Measurements from ENCODE around the gene CYLD.

The CYLD gene

DNA sequence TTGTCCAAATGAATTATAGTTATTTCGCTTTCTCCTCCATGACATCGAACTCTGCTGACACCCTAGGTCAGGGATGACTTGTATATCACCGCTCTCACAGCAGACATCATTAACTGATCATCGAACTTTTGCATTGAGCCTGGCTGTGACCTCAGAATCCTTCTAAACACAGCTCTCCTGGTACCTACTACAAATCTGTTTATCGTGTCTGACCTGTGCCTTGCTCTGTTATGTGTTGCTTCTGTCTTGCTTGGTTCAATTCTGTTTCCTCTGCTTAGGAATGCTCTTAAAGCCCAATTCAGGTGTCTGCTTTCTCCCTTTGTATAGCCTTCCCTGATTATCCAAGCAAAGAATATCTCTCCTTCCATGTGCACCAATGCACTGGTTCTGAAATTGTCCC lies 78.3 kb downstream of the CYLD start:
- no peak for TF ChIP-seq ZNF274 (IDR thresholded peaks at IDR 0.05; ENCODE audit: low read depth, low read length)

DNA sequence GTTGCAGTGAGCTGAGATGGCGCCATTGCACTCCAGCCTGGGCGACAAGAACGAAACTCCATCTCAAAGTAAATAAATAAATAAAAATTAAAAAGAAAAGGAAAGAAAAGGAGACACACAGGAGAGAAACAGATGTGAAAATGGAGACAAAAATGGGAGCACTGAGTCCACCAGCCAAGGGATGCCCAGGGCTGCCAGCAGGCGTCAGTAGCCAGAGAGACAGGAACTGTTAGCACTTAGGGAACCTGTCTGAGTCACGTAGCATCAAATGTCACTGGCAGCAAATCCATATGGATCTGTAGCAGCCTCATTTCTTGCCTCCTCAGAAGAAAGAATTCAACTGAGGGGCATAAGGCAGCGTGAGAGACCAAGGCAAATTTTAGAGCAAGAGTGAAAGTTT lies 79.7 kb downstream of the CYLD start:
- no peak overlapping the region for H3K4me3 ChIP-seq (ENCODE audit: low read length)
- TF ChIP-seq ZNF274 (IDR thresholded peaks at IDR 0.05; ENCODE audit: low read depth, low read length), result no peak

More for the DNA sequence above, 78.3 kb downstream of the CYLD start:
- no peak overlapping the region for H3K4me3 ChIP-seq (ENCODE audit: low read length)

DNA sequence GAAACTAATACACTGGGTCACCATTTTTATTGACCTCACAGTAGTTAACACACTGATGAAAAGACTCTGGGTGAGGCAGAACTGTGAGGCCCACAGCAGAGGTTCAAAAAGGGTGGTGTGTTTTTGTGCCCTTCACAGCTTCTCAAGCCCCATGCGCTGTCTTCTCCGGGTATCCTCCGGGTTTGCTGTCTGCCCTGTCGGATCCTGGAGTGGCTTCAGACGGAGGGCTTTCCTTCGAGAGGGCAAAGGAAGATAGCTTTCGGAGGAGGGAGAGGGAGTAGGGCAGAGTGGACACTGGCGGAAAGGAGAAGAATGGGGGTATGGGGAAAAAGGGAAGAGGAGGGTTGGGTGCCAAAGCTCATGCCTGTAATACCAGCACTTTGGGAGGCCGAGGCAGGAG lies 80.8 kb downstream of the CYLD start:
- no peak for TF ChIP-seq ZNF274 (IDR thresholded peaks at IDR 0.05; ENCODE audit: low read depth, low read length)
- H3K4me3 ChIP-seq (ENCODE audit: low read length), result no peak overlapping the region

DNA sequence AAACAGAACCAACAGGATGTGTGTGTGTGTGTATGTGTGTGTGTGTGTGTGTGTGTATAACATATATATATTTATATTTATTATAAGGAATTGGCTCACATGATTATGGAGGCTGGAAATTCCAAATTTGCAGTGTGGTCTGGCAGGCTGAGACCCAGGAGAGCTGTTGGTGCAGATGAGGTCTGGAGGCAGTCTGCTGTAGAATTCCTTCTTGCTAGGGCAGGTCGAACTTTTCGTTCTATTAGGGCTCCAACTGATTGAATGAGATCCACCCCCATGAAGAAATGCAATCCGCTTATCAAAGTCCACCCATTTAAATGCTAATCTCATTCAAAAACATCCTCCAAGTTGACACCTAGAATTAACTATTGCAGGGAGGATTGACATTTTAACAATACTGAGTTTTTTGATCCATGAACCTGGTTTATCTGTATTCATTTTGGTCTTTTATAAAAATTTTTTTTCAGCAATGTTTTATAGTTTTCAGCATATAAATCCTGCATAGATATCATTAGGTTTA lies 85.0 kb downstream of the CYLD start:
- H3K4me3 ChIP-seq (ENCODE audit: low read length), result no peak overlapping the region
- TF ChIP-seq ZNF274 (IDR thresholded peaks at IDR 0.05; ENCODE audit: low read depth, low read length), result no peak

DNA sequence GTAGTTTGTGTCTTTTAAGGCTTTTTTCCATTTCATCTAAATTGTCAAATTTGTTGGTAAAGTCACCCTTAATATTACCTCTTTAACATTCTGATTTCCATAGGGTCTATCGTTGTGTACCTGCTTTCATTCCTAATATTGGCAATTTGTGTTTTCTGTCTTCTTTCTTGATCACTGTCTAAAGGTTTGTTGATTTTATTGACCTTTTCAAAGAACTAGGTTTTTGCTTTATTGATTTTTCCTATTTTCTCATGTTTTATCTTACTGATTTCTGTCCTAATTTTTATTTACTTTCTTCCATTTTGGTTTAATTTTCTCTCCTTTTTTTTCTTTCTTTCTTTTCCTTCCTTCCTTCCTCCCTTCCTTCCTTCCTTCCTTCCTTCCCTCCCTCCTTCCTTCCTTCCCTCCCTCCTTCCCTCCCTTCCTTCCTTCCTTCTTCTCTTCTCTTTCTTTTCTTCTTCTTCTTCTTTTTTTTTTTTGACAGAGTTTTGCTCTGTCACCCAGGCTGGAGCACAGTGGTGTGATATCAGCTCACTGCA lies 86.3 kb downstream of the CYLD start:
- no peak for TF ChIP-seq ZNF274 (IDR thresholded peaks at IDR 0.05; ENCODE audit: low read depth, low read length)
- no peak overlapping the region for H3K4me3 ChIP-seq (ENCODE audit: low read length)

DNA sequence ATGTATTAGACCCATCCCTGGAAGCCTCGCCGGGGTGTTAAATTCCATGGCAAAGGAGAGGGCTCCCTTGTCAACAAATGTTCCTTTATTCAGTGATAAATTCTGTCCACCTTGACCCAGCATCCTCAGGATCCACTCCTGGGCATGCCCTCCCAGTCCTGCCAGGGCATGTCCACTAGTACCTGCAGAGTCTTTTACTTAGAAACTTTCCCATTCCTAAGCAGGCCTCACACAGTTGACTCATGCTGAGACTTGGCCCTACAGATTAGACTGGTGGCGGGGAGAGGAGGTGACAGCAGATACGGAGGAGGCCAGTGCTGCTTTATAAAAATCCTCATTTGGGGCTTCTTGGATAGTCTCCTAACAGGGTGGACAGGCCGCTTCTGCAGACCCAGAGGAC lies 88.8 kb downstream of the CYLD start:
- no peak for TF ChIP-seq ZNF274 (IDR thresholded peaks at IDR 0.05; ENCODE audit: low read depth, low read length)

DNA sequence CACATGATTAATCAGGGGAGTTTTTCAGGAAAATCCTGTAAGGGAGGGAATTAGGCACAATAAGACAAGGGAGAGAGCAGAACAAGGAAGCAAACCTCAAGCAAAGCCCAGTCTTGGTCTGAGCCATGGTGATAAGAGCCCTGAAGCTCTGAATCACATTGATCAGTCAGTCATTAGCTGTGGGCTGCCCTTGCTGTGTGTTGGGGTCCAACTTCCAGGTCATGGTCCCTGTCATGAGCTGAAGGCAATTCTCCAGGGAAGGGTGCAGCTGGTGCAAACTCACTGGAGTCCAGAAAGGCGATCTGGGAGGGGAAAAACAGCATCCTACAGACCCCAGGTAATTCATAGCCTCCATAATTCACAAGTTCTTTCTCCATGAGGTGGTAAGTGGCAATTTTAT lies 89.9 kb downstream of the CYLD start:
- no peak for TF ChIP-seq ZNF274 (IDR thresholded peaks at IDR 0.05; ENCODE audit: low read depth, low read length)
- H3K4me3 ChIP-seq (ENCODE audit: low read length), result no peak overlapping the region

More for the DNA sequence above, 88.8 kb downstream of the CYLD start:
- H3K4me3 ChIP-seq (ENCODE audit: low read length), result no peak overlapping the region

DNA sequence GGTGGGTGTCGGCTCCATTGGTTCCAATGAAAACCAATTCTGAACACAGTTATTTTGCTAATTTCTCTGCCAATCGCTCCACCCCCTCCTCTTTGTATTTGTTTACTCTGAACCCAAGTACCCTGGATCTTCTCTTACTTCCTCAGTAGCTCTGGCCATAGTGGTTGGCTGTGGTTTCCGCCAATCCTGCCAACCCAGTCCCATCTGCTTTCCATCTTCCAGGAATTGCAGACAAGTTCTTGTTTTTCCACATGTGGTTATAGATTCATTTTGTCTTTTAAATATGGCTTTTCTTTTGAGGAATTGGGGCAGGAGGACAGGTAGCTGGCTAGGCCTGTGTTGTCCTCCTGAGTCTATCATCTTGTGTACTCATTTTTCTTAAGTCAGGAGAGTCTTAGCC lies 92.0 kb downstream of the CYLD start:
- no peak overlapping the region for H3K4me3 ChIP-seq (ENCODE audit: low read length)
- no peak for TF ChIP-seq ZNF274 (IDR thresholded peaks at IDR 0.05; ENCODE audit: low read depth, low read length)

DNA sequence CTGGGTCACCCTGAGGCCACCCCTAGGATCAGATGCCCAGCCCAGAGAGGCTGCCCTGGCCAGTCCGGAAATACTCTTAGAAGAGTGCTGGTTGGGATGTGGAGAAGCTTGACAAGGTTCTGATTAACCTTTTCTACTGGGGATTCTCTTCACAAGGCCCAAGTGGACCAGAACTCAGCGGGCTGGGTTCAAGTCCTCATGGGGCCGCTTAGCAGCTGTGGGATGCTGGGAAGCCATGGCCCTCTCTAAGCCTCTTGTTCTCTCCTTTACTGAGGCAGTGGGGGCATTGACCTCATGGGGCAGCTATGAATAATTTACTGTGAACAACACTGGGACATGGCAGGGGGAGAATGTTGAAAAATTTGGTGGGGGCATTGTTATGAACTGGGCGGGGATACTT lies 92.8 kb downstream of the CYLD start:
- no peak for TF ChIP-seq ZNF274 (IDR thresholded peaks at IDR 0.05; ENCODE audit: low read depth, low read length)
- H3K4me3 ChIP-seq (ENCODE audit: low read length), result no peak overlapping the region

DNA sequence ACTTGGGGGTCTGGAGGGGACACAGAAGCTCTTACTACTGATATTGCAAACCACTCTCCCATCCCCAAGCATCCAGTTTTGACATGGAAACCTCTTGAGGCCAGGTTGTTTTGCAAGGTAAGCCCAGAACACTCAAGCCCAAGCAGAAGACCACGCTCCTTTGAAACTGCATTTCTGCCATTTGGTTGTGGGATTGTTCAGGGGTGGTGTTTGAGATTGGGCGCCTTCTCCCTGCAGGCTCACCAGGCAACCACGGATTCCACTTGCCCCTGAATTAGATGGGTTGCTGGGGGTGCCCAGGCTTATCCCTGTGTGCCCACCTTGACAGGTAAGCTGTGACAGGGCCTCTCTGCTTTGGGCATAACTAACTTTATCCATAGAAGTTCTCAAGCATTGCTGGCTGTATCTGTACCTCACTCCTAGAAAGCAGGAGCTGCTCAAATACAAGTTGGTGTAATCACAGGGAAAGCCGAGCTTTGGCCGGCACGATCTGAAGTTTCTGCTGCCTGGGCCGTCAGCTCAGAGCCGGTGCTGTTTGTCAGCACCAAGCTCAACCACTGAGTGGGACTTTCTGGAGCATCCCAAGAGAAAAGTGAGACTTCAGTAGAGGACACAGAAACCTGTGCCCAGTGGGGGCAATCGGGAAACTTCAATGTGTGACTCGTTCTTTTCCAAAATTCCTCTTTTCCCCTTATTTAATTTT lies 93.6 kb downstream of the CYLD start:
- H3K4me3 ChIP-seq (ENCODE audit: low read length), result no peak overlapping the region
- no peak for TF ChIP-seq ZNF274 (IDR thresholded peaks at IDR 0.05; ENCODE audit: low read depth, low read length)

DNA sequence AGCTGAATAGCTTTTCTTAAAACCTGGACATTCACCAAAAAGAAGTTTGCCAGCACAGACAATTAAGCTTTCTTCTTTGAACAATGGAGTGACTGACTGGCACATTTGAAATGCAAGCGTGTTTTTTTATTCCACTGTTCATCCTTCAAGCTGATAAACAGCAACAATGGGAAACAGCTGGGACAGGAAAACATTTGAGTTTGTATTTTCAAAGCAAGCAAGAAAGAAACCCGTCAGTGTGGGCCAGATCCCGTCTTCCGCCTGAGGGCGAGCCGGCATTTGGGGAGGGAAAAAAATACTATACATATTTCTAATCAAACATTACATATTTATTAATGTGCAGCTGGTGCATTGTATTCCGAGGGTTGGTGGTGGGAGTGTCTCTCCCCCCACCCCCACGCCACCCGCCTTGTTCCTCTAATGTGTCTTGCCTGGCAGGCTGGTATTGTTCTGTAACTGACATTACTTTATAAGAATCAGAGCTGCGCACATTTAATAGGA lies 94.3 kb downstream of the CYLD start:
- no peak overlapping the region for H3K4me3 ChIP-seq (ENCODE audit: low read length)
- no peak for TF ChIP-seq ZNF274 (IDR thresholded peaks at IDR 0.05; ENCODE audit: low read depth, low read length)

DNA sequence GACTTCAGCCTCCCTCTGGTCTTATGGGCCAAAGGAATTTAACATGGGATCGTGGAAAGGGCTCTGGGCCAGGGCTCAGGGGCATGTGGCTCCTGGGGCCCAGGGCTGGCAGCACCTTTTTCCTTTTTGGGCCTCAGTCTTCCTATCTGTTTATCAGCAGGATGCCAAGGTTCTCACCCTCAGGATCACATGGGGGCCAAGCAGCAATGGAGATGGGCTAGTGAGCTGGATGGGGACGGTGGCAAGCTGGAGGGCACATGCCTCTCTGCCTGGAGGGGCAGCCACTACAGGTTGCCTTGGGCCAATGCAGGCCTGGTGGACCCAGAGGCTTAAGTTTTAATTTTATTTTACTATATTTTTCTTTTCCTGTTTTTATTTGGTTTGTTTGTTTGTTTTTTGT lies 95.4 kb downstream of the CYLD start:
- H3K4me3 ChIP-seq (ENCODE audit: low read length), result no peak overlapping the region
- no peak for TF ChIP-seq ZNF274 (IDR thresholded peaks at IDR 0.05; ENCODE audit: low read depth, low read length)

DNA sequence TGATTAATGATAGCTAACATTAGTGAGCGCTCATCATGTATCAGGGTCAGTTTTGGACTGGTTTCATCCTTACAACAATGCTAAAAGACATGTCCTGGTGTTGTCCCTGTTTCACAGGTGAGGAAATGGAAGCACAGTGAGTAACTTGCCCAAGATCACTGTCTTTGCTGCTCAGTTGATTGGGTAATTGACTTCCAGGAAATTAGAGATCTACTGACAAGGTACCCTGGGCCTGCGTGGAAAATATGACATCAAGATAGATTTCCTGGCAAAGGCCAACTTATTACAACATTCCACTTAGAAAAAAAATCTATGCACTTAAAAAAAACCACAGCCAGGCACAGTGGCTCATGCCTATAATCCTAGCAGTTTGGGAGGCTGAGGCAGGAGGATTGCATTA lies 96.3 kb downstream of the CYLD start:
- TF ChIP-seq ZNF274 (IDR thresholded peaks at IDR 0.05; ENCODE audit: low read depth, low read length), result no peak
- no peak overlapping the region for H3K4me3 ChIP-seq (ENCODE audit: low read length)

DNA sequence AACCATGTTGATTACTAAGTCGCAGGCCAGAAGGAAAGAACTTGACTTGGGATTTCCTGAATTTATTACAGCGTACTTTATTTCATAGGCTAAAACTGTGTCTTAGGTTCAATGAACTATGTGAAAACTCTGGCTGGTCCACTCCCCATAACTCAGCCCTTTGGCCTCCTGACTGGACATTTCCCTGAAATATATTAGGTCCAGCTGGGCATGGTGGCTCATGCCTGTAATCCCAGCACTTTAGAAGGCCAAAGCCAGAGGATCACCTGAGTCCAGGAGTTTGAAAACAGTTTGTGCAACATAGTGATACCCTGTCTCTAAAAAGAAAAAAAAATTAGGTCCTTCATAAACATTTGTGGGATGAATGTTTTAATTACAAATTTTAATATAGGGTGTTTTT lies 97.0 kb downstream of the CYLD start:
- TF ChIP-seq ZNF274 (IDR thresholded peaks at IDR 0.05; ENCODE audit: low read depth, low read length), result no peak
- H3K4me3 ChIP-seq (ENCODE audit: low read length), result no peak overlapping the region

DNA sequence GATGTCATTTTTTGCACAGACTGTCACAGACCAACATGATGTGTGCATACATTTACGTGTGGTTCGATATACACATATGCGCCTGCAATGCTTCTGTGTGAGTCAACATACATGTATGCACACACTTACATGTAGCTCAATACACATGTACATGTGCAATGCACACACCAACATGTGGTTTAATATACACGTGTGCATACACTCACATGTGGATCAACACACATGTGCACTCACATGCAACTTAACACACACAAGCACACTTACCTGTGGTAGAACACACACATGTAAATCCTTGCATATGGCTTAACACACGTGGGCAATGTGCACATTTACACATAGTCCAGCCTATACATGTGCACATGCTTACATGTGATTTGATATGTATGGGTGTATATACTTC lies 97.5 kb downstream of the CYLD start:
- TF ChIP-seq ZNF274 (IDR thresholded peaks at IDR 0.05; ENCODE audit: low read depth, low read length), result no peak
- H3K4me3 ChIP-seq (ENCODE audit: low read length), result no peak overlapping the region

Data from GM08714 (cell line).